RPMI8226 (cell line): ENCODE data around the gene SPRING1.
A peak's percentile ranks its signal among the peaks of the same experiment; 100 is the strongest.

Source experiments
- DNase-seq: peaks from one replicate; pipeline ENCODE4 v3.0.0-alpha.2; 2015

SPRING1 gene

GRCh38 chr12:116708826-116709756 is 28.8 kb downstream of the SPRING1 start:
- DNase-seq = peak; percentile 84

- peak; percentile 84 for DNase-seq
Observed at GRCh38 chr12:116707751-116708150, 30.1 kb downstream of the SPRING1 start.

- peak; percentile 87 for DNase-seq
Observed at GRCh38 chr12:116703214-116703795, 34.6 kb downstream of the SPRING1 start.

- no peak for DNase-seq
Observed at GRCh38 chr12:116701432-116701831, 36.4 kb downstream of the SPRING1 start.

- no peak for DNase-seq
Observed at GRCh38 chr12:116700066-116700465, 37.8 kb downstream of the SPRING1 start.

GRCh38 chr12:116698554-116699075 is 39.3 kb downstream of the SPRING1 start:
- no peak for DNase-seq

GRCh38 chr12:116698116-116698515 is 39.8 kb downstream of the SPRING1 start:
- no peak for DNase-seq

- no peak for DNase-seq
Observed at GRCh38 chr12:116697716-116698115, 40.2 kb downstream of the SPRING1 start.

GRCh38 chr12:116697305-116697704 is 40.6 kb downstream of the SPRING1 start:
- DNase-seq = peak; percentile 68

GRCh38 chr12:116695464-116695725 is 42.5 kb downstream of the SPRING1 start:
- no peak for DNase-seq

GRCh38 chr12:116694653-116695463 is 43.0 kb downstream of the SPRING1 start:
- no peak for DNase-seq

- peak; percentile 52 for DNase-seq
Observed at GRCh38 chr12:116693286-116694227, 44.3 kb downstream of the SPRING1 start.

- DNase-seq = no peak
Observed at GRCh38 chr12:116692605-116693004, 45.3 kb downstream of the SPRING1 start.

- DNase-seq = no peak
Observed at GRCh38 chr12:116691636-116692035, 46.2 kb downstream of the SPRING1 start.

GRCh38 chr12:116691205-116691604 is 46.7 kb downstream of the SPRING1 start:
- DNase-seq = no peak

- DNase-seq = no peak
Observed at GRCh38 chr12:116689979-116690744, 47.7 kb downstream of the SPRING1 start.

- DNase-seq = no peak
Observed at GRCh38 chr12:116689521-116689920, 48.3 kb downstream of the SPRING1 start.
